Neural progenitor cell (in vitro differentiated cells): ENCODE measurements around the gene PLEKHA6.

Experiments
- EZH2 ChIP-seq: fragments of 200-600 bp; sonication (generic); IDR thresholded peaks from 2 replicates; pipeline ENCODE4 v1.6.1; 2017; ENCODE audit warnings: antibody characterized with exemption, mild to moderate bottlenecking, moderate library complexity
- TF ChIP-seq, protein P1 (sequence below): fragments of 200-600 bp; sonication (generic); IDR thresholded peaks from 2 replicates; pipeline ENCODE4 v1.5.1; 2017; ENCODE audit warnings: antibody characterized with exemption, mild to moderate bottlenecking

DNA sequence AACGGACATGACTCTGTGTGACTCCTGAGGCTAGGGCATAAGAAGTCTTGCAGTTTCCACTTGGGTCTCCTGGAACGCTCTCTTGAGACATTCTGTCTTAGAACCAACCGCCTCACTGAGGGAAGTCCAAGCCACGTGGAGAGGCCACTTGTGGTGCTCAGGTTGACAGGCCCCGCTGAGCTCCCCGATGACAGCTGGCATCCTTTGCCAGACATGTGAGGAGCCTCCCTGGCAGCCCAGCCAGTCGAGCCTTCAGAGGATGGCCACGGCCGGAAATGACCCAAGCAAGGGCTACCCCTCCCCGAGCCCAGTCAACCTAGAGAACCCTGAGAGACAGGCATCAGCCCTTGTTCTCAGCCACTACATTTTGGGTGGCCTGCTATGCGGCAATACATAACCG lies 20.7 kb downstream of the PLEKHA6 start:
- TF ChIP-seq, protein P1, sequence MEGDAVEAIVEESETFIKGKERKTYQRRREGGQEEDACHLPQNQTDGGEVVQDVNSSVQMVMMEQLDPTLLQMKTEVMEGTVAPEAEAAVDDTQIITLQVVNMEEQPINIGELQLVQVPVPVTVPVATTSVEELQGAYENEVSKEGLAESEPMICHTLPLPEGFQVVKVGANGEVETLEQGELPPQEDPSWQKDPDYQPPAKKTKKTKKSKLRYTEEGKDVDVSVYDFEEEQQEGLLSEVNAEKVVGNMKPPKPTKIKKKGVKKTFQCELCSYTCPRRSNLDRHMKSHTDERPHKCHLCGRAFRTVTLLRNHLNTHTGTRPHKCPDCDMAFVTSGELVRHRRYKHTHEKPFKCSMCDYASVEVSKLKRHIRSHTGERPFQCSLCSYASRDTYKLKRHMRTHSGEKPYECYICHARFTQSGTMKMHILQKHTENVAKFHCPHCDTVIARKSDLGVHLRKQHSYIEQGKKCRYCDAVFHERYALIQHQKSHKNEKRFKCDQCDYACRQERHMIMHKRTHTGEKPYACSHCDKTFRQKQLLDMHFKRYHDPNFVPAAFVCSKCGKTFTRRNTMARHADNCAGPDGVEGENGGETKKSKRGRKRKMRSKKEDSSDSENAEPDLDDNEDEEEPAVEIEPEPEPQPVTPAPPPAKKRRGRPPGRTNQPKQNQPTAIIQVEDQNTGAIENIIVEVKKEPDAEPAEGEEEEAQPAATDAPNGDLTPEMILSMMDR: no peak
- no peak for TF ChIP-seq EZH2
